GM06990 (cell line): ENCODE measurements around the gene EEF1AKMT2.

ENCODE experiments used
- DNase-seq: peaks from one replicate; pipeline ENCODE4 v3.0.0-alpha.2; 2011; ENCODE audit not compliant: insufficient read length; ENCODE audit errors: extremely low read depth
- H3K27me3 ChIP-seq: replicated peaks from 2 replicates; pipeline ENCODE4 v1.6.0; 2011; ENCODE audit warnings: low read length; ENCODE audit not compliant: control insufficient read depth, insufficient read depth
- H3K36me3 ChIP-seq: 2 replicates; pipeline ENCODE4 v1.5.1; 2011; ENCODE audit warnings: low read length; ENCODE audit not compliant: control insufficient read depth, insufficient read depth
- H3K4me3 ChIP-seq: replicated peaks from 2 replicates; pipeline ENCODE4 v1.5.1; 2011; ENCODE audit warnings: low read depth, mild to moderate bottlenecking, control low read depth, low read length
- CTCF ChIP-seq: IDR thresholded peaks from 2 replicates; pipeline ENCODE4 v1.5.1; 2011; ENCODE audit warnings: low read length, control low read depth, mild to moderate bottlenecking, inconsistent platforms; ENCODE audit not compliant: insufficient read depth, poor library complexity, severe bottlenecking

Gene EEF1AKMT2

GRCh38 chr10:124768791-124769190, 22.9 kb downstream of the EEF1AKMT2 start:
- Histone ChIP-seq H3K36me3 (peaks cover 2% of the 10 kb centered on the region), H3K27me3 (no peaks in the 10 kb centered on the region), H3K4me3 (no peak overlapping the region)
- DNase-seq = no peak
- no peak for TF ChIP-seq CTCF

- no peak overlapping the region for H3K4me3 ChIP-seq
- DNase-seq = no peak
- no peak for TF ChIP-seq CTCF
- H3K36me3 ChIP-seq = peaks cover under 1% of the 10 kb centered on the region
- H3K27me3 ChIP-seq = no peaks in the 10 kb centered on the region
Measured at GRCh38 chr10:124765256-124765655, 26.4 kb downstream of the EEF1AKMT2 start.

DNA sequence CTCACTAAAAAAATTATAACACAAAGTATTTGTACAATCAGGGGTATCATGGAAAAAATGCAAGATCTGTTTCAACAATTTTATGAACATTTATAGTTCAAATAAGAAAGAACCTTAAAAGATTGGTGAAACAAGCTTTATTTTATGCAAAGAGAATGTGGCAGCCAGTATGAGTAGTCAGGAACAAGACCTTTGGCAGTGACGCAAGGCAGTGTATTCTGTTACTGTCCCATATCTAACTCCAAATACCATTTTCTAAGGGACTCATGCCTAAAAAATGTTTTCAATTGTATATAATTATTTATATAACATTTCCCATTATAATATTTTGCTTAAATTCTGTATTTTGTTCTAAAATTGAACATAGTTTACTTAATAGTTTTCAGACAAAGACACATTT, 28.4 kb downstream of the EEF1AKMT2 start:
- Histone ChIP-seq H3K27me3 (no peaks in the 10 kb centered on the region), H3K4me3 (no peak overlapping the region), H3K36me3 (peaks cover 2% of the 10 kb centered on the region)
- DNase-seq = no peak
- TF ChIP-seq CTCF = no peak

GRCh38 chr10:124762281-124762680, 29.4 kb downstream of the EEF1AKMT2 start:
- no peak for TF ChIP-seq CTCF
- Histone ChIP-seq H3K27me3 (no peaks in the 10 kb centered on the region), H3K36me3 (peaks cover 2% of the 10 kb centered on the region), H3K4me3 (no peak overlapping the region)
- DNase-seq = no peak

- Histone ChIP-seq H3K36me3 (peaks cover 2% of the 10 kb centered on the region), H3K4me3 (no peak overlapping the region)
Measured at GRCh38 chr10:124756156-124756903, 35.4 kb downstream of the EEF1AKMT2 start.

More at GRCh38 chr10:124756156-124756903, 35.4 kb downstream of the EEF1AKMT2 start:
- DNase-seq = no peak
- H3K27me3 ChIP-seq = no peaks in the 10 kb centered on the region
- TF ChIP-seq CTCF = no peak
